Kidney capillary endothelial cell (primary cell): ENCODE measurements around the gene RAD50.
"Not testable (repeated sequence)": the region's sequence is repeated elsewhere in the genome, so short reads cannot be mapped to it uniquely, and the experiment has no call there.

ENCODE experiments used
- DNase-seq: peaks from one replicate; pipeline ENCODE4 v3.0.0-alpha.2; 2018; ENCODE audit warnings: low spot score

RAD50 gene

DNA sequence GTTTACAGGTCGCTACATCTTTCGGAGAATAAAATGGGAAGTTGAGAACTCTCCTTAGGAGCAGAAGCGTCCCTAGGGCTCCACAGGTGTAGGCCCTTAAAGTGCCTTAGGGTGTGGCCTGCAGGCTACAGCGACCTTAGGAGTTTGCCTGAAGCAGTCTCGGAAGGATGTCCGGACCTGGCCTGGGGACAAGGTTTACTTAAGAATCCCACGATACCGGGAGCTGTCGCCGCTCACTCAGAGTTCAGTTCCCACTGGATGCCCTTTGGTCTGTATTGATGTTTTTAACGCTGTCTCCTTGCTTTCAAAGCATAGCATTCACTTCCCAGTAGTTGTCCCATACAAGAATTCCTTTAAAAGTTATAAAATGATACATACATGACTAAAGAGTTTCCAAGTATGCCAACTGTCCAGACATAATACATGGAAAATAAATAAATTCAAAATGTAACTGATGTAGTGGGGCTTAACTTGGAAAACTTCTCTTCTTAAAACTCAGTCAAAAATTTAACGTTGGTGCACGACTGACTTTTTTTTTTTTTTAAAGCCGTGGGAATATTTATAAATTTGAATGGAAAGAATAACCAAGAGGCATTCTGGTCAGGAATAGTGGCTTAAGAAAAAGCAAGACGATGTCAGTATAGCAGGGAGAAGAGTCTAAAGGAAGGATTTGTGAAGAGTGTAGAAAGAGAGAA lies 848 bp downstream of the RAD50 start:
- peak; percentile 39 for DNase-seq

DNA sequence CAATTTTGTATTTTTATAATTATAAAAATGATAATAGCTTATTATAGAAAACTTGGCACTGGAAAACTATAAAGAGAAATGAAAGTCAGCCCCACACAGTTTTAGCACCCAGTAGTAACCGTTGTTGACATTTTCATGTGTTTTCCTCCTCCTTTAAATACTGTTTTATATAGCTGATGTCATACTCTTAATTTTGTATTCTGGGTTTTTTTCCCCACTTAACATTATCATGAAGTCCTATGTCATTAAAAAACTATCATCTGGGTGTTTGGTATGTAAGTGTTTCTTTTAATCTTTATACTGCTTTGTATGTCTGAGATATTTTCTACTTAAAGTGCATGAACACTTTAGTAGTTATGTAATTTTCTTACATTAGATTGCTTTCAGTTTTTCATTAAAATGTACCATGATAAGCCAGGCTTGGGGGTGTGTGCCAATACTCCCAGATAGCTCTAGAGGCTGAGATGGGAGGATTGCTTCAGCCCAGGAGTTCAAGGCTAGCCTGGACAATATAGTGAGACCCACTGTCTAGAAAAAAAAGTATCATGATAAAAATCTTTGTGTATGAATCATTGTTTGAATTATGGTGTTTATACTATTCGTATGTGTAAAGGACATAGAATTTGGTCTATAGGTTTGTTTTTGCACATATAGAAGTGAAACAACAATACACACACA lies 2.7 kb downstream of the RAD50 start:
- no peak for DNase-seq

DNA sequence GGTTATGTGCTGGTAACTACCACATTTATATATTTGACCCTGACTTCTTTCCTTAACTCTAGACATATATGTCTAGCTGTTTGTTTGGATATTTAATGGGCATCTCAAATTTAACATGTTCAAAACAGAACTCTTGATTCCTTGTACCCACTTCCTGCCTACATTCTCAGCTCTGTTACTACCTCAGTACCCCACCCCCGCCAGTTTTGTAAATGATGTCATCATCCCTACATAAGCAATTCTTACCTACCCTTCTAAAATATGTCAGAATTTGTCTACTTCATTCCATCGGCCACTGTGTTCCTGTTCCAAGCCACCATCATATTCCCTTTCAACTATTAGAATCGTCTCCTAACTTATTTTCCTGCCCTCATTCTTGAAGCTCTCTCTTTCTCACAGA lies 4.8 kb downstream of the RAD50 start:
- DNase-seq: no peak

DNA sequence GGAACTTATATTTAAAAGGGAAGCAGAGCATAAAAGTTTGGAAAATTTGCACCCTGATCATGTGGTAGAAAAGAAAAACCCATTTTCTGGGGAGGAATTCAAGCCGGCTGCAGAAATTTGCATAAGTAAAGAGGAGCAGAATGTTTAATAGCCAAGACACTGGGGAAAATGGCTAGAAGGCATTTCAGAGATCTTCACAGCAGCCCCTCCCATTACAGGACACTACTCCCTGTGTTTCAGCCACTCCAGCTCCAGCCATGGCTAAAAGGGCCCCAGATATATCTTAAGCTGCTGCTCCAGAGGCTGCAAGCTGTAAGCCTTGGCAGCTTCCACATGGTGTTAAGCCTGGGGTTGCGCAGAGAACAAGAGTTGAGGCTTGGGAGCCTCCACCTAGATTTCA lies 7.8 kb downstream of the RAD50 start:
- DNase-seq: not testable (repeated sequence)

DNA sequence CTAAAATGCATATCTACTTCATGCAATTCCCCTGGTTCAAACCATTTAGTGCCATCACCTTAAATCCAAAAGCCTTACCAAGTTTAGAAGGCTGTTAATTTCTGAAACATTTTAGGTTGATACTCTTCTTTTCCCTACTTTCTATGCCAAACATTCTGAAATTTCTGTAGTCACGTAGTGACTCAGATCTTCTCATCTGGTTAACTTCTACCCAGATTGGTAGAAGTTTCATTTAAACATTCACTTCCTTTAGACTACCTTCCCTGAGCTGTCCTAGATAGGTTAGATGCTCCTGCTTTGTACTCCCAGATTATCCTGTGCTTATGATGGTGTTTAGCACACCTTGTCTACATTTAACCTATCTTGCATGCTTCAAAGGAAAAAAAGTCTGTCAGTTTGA lies 9.9 kb downstream of the RAD50 start:
- DNase-seq: no peak

DNA sequence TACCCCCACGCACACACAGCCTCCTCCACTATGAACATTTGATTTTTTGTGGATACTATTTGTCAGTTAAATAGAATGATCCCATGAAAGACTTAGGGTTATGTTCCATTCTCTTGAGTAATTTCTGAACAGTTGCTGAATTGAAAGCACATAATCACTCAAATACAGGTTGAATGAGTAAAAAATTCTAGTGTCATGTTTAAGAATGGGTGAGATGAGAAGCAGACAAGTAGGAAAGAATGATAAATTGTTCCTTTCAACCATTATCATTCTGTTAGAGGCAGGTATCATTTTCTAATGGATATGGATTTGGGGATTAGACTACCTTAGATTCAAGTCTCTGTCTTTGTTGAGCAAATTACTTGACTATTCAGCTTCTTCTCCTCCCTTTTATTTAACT lies 19.3 kb downstream of the RAD50 start:
- DNase-seq: no peak

DNA sequence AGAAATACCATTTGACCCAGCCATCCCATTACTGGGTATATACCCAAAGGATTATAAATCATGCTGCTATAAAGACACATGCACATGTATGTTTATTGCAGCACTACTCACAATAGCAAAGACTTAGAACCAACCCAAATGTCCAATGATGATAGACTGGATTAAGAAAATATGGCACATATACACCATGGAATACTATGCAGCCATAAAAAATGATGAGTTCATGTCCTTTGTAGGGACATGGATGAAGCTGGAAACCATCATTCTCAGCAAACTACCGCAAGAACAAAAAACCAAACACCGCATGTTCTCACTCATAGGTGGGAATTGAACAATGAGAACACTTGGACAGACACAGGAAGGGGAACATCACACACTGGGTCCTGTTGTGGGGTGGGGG lies 27.8 kb downstream of the RAD50 start:
- not testable (repeated sequence) for DNase-seq

DNA sequence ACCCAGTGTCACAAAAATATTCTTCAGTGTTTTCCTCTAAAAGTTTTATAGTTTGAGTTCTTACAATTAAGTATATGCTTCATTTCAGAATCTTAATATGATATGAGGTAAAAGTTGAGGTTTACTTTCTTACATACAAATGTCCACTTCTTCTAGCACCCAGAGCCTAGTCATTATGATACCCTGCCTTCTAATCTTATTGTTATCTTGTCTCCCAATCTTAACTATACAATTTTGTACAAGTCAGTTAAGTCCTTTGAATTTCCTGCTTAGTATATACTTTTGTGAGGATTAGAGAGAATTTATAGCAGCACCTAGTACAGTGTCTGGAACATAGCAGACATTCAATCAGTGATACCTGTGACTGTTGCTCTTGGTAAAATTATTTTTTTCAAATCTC lies 29.3 kb downstream of the RAD50 start:
- no peak for DNase-seq

DNA sequence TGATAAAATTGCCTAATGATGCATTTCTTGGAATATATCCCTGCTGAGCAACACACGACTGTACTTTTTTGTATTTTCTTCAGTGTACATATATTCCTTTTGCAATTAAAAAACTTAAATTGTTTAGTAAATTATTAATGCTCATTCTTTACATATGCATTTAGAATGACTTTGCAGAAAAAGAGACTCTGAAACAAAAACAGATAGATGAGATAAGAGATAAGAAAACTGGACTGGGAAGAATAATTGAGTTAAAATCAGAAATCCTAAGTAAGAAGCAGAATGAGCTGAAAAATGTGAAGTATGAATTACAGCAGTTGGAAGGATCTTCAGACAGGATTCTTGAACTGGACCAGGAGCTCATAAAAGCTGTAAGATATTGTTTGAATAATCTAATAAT lies 32.7 kb downstream of the RAD50 start:
- DNase-seq: no peak

DNA sequence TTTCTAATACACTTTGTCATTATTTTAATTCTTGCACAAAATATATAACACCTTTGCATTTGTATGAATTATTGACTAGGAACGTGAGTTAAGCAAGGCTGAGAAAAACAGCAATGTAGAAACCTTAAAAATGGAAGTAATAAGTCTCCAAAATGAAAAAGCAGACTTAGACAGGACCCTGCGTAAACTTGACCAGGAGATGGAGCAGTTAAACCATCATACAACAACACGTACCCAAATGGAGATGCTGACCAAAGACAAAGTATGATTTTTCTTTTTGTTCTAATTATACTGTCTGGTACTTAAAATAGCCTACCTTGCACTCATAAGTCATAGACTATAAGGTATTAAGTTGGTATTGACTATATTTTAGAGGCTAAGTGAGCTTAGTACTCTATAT lies 34.4 kb downstream of the RAD50 start:
- no peak for DNase-seq

DNA sequence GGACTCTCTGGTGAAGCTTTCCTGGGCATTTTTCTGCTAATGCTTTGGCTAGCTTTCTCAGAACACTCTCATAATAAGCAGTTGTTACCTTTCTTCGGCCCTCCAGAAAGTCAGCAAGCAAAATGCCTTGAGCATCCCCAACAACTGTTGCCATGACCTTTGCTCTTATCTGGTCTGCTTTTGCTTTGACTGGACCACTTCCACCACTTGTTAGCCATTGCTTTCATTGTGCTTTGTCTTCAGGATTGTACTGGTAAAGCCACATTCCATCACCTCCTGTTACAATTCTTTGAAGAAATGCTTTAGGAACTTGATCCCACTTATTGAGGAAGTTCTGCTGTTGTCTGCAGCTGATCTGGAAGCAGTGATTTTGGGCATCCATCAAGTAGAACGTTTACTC lies 35.7 kb downstream of the RAD50 start:
- no peak for DNase-seq

DNA sequence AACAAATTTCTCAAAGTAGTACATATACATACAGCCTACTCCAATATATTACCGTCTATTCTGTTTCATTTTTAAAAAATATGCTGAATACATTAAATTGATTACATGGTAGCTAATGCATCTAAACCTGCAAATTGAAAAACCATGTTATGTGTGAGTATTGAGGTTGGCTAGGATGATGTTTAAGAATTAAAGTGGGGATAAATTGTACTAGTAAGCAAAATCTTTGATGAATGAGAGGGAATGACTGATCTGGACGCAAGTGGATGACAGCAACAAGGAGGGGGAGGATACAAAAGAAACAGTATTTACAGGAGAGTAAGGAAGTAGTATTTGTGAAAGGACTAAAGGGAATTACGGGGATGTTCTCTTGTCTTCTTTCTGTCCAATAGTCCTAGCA lies 37.4 kb downstream of the RAD50 start:
- DNase-seq: no peak

DNA sequence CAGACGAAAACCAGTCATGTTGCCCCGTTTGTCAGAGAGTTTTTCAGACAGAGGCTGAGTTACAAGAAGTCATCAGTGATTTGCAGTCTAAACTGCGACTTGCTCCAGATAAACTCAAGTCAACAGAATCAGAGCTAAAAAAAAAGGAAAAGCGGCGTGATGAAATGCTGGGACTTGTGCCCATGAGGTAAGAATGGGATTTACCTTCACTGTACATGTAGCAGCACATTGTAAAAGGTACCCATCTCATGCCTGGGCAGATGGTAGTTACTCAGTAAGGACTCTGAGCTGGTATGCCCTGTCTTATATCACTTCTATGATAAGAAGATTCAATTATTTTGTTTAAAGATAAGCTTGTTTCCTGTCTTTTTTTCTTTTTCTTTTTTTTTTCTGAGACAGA lies 38.8 kb downstream of the RAD50 start:
- no peak for DNase-seq

DNA sequence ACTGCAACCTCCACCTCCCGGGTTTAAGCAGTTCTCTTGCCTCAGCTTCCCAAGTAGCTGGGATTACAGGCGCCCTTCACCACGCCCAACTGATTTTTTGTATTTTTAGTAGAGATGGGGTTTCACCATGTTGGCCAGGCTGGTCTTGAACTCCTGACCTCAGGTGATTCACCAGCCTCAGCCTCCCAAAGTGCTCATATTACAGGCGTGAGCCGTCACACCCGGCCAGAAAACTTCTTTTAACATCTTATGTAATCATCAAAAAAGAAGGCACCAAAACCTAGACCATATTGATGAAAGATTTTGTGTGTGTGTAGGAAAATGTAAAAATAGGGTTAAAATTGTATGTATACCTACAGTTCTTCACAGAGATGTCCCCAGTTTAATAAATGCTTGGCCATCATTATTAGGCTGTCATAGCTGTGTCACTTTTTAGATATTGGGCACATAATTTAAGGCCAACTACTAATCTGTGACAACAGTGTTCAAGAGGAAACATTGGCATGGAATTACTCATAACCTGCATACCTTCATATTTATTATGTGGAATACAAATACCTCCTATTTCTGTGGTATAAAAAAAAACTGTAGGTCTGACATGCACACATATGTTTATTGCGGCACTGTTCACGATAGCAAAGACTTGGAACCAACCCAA lies 44.4 kb downstream of the RAD50 start:
- DNase-seq: no peak

DNA sequence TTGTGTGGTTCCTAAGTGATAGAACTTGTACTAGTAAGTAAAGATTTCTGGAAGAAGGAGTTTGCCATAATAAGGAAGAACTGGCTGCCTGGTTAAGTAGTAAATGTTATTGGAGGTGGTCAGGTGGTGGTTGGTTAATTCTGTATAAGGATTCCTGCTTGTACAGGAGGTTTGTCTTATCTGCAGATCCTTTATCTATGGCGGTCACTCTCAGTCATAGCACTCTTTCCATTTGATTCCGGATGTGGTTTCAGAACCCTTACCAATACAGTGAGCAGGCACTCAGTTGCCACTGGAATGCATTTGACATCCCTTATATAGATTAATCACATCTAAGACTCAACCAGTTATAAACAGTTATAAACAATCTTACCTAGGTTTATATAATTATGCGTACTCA lies 50.3 kb downstream of the RAD50 start:
- DNase-seq: no peak

DNA sequence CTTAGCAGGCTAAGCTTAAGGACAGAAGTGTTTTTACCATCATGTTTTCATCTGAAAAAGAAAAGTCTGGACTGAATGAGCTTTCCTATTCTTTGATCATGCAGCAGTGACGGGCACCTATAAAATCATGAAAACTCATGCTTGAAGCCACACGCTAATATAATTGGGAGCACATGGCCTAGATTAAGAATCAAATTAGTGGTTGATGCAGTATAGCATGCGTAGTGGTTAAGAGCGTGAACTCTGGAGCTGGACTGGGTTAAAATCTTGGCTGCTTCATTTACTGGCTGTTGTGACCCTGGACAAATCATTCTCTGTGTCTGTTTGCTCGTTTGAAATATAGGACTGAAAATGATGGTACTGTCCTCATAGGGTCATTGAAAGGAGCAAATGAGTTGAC lies 51.3 kb downstream of the RAD50 start:
- DNase-seq: no peak

DNA sequence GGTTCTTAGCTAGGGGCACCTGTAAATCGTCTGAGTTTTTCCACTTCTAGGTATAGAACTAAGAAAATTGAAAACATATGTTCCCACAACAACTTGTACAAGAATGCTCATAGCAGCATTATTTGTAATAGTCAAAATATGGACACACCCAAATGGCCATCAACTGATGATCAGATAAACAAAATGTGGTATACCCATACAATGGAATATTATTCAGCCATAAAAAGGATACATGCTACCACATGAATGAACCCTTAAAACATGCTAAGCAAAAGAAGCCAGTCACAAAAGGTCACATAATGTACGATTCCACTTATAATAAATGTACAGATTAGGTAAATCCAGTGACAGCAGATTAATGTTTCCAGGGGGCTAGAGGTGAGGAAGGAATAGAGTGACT lies 55.2 kb downstream of the RAD50 start:
- no peak for DNase-seq

DNA sequence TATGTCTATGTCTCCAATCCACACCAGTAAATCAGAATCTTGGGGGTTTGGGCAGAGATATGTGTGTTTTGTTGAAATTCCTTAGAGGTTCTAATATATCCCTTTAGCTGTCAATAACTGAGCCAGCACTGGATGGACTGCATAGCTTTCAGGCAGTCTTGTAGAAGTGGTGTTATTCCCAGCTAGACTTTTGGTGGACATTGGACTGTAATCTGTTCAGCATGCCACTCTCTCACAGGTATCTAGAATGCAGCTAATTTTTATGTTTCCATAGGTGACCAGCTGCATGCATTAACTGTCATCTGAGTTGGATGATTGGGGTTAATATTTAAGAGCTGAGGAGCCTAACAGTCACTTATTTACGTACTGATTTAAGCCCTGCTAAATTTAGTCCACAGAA lies 56.1 kb downstream of the RAD50 start:
- no peak for DNase-seq

DNA sequence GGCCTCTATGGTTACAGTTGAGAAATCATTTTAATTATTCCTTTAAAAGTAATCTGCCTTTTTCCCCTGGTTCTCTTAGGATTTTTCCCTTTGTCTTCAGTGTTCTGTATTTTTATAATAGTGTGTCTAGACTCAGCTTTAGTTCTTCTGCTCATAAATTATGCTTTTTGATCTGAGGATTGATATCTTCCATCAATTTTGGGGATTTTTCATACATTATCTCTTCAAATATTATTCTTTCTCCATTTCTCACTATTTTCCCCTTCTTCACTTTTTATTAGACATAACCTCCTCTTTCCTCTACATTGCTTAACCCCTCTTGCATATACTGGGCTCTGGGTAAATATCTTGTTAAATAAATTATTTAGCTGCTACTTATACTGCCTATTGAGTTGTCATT lies 64.9 kb downstream of the RAD50 start:
- DNase-seq: no peak

DNA sequence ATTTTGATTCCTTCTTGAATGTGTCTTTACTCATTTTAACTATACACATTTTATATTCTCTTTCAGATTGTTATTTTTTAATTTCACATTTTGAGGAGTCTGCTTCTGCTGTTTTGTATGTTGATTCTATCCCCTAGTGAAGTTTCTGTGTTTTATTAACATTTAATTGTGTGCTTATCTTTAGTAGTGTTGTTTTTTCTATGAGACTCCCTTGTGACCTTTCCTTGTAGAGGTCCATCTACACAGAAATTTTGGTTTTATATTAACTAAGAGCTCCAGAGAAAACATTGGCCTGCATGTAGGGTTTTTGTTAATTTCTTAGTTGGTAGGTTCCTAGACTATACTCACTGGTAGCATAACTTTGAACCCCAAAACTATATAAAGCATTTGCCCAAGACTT lies 65.8 kb downstream of the RAD50 start:
- no peak for DNase-seq

DNA sequence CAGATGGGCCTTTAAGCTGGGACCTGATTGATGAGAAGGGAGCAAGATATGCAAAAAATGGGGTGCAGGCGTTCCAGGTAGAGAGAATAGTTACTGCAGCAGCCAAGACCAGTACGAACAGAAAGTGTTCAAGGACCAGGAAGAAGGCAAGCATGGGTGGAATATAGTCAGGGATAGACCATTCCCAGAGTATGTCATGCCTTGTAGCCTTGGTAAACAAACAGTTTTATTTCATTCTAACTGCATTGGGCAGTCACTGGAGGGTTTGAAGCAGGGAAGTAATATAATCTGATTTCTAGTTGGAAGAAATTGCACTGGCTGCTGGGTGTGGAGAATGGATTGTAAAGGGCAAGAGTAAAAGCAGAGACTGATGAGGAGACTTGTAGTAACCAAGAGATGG lies 70.7 kb downstream of the RAD50 start:
- no peak for DNase-seq

DNA sequence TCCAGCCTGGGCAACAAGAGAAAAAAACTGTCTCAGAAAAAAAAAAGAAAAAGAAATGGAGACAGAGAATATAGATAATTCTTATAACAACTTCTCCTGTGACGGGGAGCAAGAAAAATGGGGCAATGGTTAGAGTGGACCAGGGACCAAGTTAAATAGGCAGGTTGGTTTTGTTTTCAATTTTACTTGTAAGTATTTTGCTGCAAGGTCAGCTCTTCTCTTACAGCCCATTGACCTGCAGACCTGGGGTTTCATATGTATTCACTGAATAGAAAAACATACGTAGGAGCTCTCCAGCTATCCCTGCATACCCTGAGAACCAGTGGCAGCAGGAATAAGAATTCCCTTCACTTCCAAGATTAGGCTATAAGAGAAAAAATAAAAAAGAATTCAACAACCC lies 72.0 kb downstream of the RAD50 start:
- no peak for DNase-seq

DNA sequence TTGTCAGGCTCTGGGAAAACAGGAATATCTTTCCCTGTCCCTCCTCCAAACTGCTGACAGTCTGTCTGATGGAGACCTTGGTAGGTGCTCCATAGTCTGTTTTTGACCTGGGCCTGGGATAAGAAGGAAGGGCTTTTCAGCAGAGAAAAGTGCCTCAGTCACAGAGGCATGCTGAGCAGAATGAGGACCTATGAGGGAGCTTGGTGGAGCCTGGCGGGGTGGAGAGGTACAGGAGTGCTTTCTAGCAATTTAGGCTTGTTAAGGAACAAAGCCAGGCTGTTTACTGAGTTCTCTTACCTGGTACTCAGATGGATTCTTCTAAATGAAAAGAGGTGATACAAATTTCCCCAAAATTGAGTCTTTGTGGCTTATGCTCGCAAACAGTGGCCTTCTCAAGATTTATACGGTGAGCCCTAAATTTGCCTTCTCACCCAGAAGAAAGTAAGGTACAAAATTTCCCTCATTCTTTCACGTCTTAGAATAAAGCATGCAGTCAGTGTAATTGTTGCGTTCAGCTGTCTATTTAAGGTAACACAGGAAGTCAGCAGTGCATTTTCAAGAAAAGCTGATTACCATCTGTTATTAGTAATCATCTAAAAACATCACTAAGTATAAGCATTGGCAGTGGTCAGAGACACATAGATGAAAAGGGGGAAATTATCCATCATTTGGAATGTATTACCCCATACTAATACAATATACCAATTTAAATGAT lies 72.6 kb downstream of the RAD50 start:
- peak; percentile 20 for DNase-seq
